C4-2B (cell line): ENCODE results near the gene PRPF39.

Experiments
- ZFX ChIP-seq: fragments of 450-650 bp; IDR thresholded peaks from 2 replicates; pipeline ENCODE4 v1.6.1; 2017
- TF ChIP-seq, protein P1 (sequence below): fragments of 450-650 bp; conservative IDR thresholded peaks from 2 replicates; pipeline ENCODE4 v1.5.1; 2017; ENCODE audit warnings: mild to moderate bottlenecking

DNA sequence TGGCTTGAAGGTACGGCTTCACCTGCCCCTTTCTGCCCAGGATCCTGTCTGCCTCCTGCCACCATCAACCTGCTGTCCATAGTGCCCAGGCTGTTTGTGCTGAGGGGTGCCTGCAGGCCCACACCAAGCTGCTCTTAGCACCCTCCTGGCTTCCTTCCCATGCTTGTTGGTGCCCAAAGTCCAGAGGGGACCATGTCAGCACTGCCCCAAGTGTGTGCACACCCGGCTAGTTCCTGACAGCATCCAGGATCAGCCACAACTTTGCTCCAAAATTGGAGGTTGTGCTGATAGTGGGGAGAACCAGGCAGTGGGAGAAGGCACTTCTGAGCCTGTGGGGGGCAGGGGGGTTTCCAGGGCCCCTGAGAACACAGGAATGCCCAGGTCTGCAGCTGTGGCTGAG, 44.5 kb upstream of the PRPF39 start:
- TF ChIP-seq, protein P1, sequence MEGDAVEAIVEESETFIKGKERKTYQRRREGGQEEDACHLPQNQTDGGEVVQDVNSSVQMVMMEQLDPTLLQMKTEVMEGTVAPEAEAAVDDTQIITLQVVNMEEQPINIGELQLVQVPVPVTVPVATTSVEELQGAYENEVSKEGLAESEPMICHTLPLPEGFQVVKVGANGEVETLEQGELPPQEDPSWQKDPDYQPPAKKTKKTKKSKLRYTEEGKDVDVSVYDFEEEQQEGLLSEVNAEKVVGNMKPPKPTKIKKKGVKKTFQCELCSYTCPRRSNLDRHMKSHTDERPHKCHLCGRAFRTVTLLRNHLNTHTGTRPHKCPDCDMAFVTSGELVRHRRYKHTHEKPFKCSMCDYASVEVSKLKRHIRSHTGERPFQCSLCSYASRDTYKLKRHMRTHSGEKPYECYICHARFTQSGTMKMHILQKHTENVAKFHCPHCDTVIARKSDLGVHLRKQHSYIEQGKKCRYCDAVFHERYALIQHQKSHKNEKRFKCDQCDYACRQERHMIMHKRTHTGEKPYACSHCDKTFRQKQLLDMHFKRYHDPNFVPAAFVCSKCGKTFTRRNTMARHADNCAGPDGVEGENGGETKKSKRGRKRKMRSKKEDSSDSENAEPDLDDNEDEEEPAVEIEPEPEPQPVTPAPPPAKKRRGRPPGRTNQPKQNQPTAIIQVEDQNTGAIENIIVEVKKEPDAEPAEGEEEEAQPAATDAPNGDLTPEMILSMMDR, result no peak
- TF ChIP-seq ZFX, result no peak
